ENCODE measurements around the gene PEX19.
"Not testable (repeated sequence)": the region's sequence is repeated elsewhere in the genome, so short reads cannot be mapped to it uniquely, and the experiment has no call there.

PEX19 gene

GRCh38 chr1:160300173-160300572, 15.2 kb upstream of the PEX19 start:
- DNase-seq (ENCODE audit: low read depth), result no peak
- TF ChIP-seq CTCF (IDR thresholded peaks at IDR 0.05; ENCODE audit: insufficient read depth, low read depth, low read length, missing control alignments), result no peak
- H3K4me3 ChIP-seq (ENCODE audit: low read depth, low read length), result no peak overlapping the region

GRCh38 chr1:160296036-160296435, 11.1 kb upstream of the PEX19 start:
- no peak for DNase-seq (ENCODE audit: low read depth)
- no peak overlapping the region for H3K4me3 ChIP-seq (ENCODE audit: low read depth, low read length)
- TF ChIP-seq CTCF (IDR thresholded peaks at IDR 0.05; ENCODE audit: insufficient read depth, low read depth, low read length, missing control alignments), result no peak

DNA sequence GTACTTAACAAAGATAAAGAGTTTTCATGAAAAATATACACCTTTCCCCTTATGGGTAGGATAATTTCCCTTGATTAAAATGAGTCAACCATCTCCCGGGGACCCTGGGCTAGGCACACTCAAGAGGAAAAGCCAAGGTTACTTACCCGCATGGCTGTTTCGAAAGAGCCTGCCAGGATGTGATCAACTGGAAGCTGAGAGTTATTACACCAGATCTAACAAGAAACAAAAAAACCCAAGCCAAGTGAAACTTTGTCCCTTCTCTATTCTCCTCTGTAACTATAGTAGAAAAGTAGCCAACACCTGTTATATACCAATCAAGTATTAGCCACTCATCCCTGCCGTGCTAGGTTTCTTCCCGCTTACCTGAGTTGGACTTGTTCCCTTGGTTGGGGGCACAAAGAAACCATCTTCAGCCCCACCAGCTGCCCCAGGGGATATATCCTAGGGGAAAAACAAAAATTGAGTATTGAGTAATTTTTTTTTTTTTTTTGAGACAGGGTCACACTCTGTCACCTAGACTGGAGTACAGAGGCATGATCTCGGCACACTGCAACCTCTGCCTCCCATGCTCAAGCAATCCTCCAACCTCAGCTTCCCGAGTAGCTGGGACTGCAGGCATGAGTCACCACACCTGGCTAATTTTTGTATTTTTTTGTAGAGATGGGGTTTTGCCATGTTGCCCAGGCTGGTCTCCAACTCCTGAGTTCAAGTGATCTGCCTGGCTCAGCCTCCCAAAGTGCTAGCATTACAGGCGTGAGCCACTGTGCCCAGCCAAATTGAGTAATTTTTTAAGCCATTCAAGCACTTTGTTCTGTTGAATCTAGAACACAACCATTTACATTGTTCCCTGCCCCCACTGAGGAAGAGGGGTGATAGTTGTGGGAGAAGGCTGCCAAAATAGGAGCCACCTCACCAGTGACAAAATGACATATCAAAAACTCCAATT, 8.4 kb upstream of the PEX19 start:
- TF ChIP-seq CTCF (IDR thresholded peaks at IDR 0.05; ENCODE audit: insufficient read depth, low read depth, low read length, missing control alignments), result no peak
- no peak for DNase-seq (ENCODE audit: low read depth)
- no peak overlapping the region for H3K4me3 ChIP-seq (ENCODE audit: low read depth, low read length)

- no peak overlapping the region for H3K4me3 ChIP-seq (ENCODE audit: low read depth, low read length)
- peak; percentile 81 for DNase-seq (ENCODE audit: low read depth)
- TF ChIP-seq CTCF (IDR thresholded peaks at IDR 0.05; ENCODE audit: insufficient read depth, low read depth, low read length, missing control alignments), result peak; percentile 76
Observed at GRCh38 chr1:160291248-160292220, 6.6 kb upstream of the PEX19 start.

DNA sequence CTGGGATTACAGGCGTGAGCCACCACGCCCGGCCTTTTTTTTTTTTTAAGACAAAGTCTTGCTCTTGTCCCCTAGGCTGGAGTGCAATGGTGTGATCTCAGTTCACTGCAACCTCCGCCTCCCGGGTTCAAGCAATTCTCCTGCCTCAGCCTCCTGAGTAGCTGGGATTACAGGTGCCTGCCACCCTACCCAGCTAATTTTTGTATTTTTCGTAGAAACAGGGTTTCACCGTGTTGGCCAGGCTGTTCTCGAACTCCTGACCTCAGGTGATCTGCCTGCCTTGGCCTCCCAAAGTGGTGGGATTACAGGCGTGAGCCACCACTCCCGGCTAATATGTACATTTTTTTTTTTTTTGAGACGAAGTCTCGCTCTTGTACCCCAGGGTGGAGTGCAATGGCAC, 2.8 kb upstream of the PEX19 start:
- DNase-seq (ENCODE audit: low read depth); H3K4me3 ChIP-seq (ENCODE audit: low read depth, low read length): not testable (repeated sequence)

DNA sequence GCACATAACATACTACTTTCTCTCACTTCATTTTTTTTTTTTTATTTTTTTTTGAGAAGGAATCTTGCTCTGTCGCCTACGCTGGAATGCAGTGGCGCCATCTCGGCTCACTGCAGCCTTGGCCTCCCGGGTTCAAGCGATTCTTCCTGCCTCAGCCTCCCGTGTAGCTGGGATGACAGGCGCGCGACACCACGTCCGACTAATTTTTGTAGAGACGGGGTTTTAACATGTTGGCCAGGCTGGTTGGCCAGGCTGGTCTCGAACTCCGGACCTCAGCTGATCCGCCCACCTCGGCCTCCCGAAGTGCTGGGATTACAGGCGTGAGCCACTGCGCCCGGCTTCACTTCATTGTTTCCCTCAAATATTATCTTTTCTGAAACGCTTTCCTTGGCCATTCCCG, 573 bp upstream of the PEX19 start:
- DNase-seq (ENCODE audit: low read depth), result no peak
- peak overlapping the region; percentile 100 for H3K4me3 ChIP-seq (ENCODE audit: low read depth, low read length)
- no peak for TF ChIP-seq CTCF (IDR thresholded peaks at IDR 0.05; ENCODE audit: insufficient read depth, low read depth, low read length, missing control alignments)

- DNase-seq (ENCODE audit: low read depth), result peak; percentile 27
- TF ChIP-seq CTCF (IDR thresholded peaks at IDR 0.05; ENCODE audit: insufficient read depth, low read depth, low read length, missing control alignments), result no peak
- peak overlapping the region; percentile 100 for H3K4me3 ChIP-seq (ENCODE audit: low read depth, low read length)
Observed at GRCh38 chr1:160284220-160284781, 632 bp downstream of the PEX19 start.
